GM18867 (cell line): ENCODE data around the gene DAPK1.

ENCODE experiments used
- ATAC-seq: cut with Tn5 transposase; IDR thresholded peaks from one replicate; pipeline ENCODE4 v1.9.1; 2021; ENCODE audit warnings: mild to moderate bottlenecking, moderate library complexity; ENCODE audit not compliant: unreplicated experiment

DAPK1 gene

GRCh38 chr9:87497604-87498045 is at the start of gene DAPK1:
DAPK1 (plus strand) TSS chr9:87497867; CDS start chr9:87499078, 1,211 bp downstream.
- no peak for ATAC-seq

GRCh38 chr9:87451149-87451548 is 46.5 kb upstream of the DAPK1 start:
- ATAC-seq, result no peak

- ATAC-seq, result no peak
These were observed 42.3 kb upstream of the DAPK1 start for GRCh38 chr9:87455407-87455806.

GRCh38 chr9:87461256-87461655 is 36.4 kb upstream of the DAPK1 start:
- ATAC-seq, result no peak

- peak; percentile 74 for ATAC-seq
These were observed 33.3 kb upstream of the DAPK1 start for GRCh38 chr9:87464110-87464991.

GRCh38 chr9:87464992-87465378 is 32.7 kb upstream of the DAPK1 start:
- ATAC-seq, result no peak

- ATAC-seq, result no peak
These were observed 31.9 kb upstream of the DAPK1 start for GRCh38 chr9:87465816-87466215.

GRCh38 chr9:87467187-87467586 is 30.5 kb upstream of the DAPK1 start:
- ATAC-seq, result no peak

- no peak for ATAC-seq
These were observed 27.7 kb upstream of the DAPK1 start for GRCh38 chr9:87469793-87470465.

- no peak for ATAC-seq
These were observed 25.9 kb upstream of the DAPK1 start for GRCh38 chr9:87471746-87472145.

GRCh38 chr9:87475463-87475862 is 22.2 kb upstream of the DAPK1 start:
- ATAC-seq, result no peak

GRCh38 chr9:87478226-87478992 is 19.3 kb upstream of the DAPK1 start:
- ATAC-seq, result no peak

GRCh38 chr9:87479801-87480201 is 17.9 kb upstream of the DAPK1 start:
- ATAC-seq, result peak; percentile 95

- no peak for ATAC-seq
These were observed 15.5 kb upstream of the DAPK1 start for GRCh38 chr9:87481890-87482855.

GRCh38 chr9:87490225-87490624 is 7.4 kb upstream of the DAPK1 start:
- no peak for ATAC-seq

- no peak for ATAC-seq
These were observed 6.8 kb upstream of the DAPK1 start for GRCh38 chr9:87490907-87491306.

GRCh38 chr9:87491523-87491922 is 6.1 kb upstream of the DAPK1 start:
- ATAC-seq, result no peak

- no peak for ATAC-seq
These were observed 5.0 kb upstream of the DAPK1 start for GRCh38 chr9:87492642-87493041.

GRCh38 chr9:87494970-87495471 is 2.6 kb upstream of the DAPK1 start:
- ATAC-seq, result peak; percentile 70

- no peak for ATAC-seq
These were observed 525 bp upstream of the DAPK1 start for GRCh38 chr9:87497080-87497603.
